CD4-positive, alpha-beta T cell treated with Interleukin-15 for 4 hours (primary cell): ENCODE results near the gene WWOX.

Source experiments
- DNase-seq: peaks from one replicate; pipeline ENCODE4 v3.0.0-alpha.2; 2020; ENCODE audit warnings: low spot score

The WWOX gene

DNA sequence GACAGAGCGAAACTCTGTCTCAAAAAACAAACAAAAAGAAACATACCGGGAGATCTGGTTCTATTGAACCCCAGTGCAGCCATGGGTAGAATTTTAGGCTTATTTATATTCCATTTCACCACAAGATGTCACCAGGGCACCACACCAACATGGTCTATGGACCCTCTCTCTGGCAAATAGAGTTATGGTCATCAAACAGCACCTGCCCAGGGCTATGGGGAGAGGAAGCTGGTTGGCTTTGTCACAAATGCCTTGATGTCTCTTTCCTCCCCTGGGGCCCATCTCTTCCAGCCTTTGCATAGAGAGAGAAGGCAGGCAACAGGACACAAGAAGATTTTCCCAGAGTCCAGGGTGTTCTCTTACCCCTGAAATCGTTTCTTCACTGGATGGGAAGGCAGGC is 128.4 kb downstream of the WWOX start:
- no peak for DNase-seq

DNA sequence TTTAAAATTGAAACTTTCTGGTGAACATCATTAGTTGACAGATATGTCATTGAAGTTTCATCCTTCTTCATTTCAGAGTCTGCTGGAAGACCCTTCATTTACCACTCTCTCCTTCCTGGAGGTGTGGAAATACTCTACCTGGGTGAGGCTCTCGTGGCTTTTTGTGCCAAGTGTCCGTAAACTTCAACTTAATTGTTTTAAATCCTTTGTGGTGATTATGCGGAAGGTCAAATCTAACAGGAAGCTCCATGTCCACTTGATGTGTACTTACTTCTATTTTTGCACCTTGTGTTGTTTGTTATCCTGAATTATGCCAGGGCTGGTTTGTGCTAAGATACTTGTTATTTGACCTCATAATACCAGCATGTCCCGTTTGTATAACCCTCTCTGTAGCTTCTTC is 129.2 kb downstream of the WWOX start:
- DNase-seq, result no peak

DNA sequence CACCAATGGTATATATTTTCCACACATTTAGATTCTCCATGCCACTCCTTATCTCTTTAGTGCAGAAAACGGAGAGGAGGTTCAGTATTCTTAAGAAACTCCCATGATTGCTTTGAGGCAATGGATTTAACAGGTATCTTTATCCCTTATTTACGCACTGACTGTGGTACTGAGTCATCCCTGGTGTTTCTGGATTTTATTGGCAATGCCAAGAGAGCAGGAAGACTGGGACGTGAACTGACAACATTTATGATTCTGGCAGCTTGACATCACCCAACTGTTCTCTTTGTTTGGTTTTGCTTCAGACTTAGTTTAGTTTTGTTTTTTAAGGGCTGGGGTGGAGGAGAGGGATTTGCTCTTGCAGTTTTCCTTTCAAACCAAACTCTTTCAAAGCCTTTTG is 131.4 kb downstream of the WWOX start:
- DNase-seq, result no peak

DNA sequence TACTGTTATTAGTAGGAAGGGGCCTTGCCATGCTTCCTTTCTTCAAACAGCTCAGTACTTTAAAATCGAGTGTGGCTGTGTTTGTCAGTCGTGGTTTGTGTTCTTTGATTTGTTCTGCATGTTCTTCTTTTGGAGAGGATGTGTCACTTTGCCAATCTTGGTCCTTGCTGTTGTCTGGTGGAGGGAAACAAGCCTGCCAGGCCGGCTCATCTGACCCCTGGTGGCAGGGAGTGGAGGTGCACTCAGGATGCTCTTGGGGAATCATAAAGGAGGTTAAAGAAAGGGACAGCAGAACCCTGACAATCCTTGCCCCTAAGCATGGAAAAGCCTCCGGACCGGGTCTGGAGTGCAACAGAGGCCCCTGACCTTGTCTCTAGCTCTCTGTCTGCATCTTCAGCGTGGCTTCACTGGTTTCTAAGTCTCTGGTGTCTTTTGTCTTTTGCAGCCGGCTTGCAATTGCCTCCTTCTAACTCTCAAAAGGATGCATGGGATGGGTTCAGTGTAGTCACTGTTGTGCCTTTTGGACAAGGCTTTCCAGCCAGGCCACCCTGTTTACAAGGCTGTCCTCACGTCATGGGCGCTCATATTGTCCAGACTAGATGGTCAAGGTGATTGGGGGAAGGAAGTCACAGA is 135.8 kb downstream of the WWOX start:
- DNase-seq, result peak; percentile 61

DNA sequence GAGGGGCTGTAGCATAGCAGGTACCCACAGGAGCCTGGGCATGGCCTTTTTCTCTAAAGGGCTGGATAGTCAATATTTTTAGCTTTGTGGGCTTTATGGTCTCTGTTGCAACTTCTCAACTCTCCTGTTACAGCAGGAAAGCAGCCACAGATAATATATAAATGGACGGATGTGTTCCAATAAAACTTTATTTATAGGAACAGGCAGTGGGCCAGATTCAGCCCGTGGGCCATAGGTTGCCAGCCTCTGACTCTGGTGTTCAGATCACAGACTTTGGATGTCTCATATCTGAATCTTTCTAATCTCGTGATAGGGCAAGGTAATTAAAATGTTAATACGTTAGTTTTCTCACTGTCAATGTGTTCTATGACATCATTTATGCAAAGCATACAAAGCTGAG is 136.4 kb downstream of the WWOX start:
- no peak for DNase-seq

DNA sequence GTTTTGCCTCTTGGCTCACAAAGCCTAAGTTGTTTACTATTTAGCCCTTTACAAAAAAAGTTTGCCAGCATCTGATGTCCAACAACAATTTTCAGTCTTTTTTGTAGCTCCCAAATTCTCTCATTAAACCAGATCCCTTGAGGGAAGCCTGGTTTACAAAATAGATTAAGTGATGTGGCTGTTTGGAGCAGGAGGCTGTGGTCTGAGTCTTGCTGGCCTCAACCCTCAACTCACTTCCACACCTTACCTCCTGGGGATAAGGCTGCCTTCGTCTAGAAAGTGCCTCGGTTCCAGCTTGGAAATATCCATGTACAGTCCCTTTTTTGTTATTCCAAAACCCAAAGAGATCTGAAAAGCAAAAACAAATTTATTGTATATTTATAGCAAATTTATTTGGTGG is 138.4 kb downstream of the WWOX start:
- DNase-seq, result no peak

DNA sequence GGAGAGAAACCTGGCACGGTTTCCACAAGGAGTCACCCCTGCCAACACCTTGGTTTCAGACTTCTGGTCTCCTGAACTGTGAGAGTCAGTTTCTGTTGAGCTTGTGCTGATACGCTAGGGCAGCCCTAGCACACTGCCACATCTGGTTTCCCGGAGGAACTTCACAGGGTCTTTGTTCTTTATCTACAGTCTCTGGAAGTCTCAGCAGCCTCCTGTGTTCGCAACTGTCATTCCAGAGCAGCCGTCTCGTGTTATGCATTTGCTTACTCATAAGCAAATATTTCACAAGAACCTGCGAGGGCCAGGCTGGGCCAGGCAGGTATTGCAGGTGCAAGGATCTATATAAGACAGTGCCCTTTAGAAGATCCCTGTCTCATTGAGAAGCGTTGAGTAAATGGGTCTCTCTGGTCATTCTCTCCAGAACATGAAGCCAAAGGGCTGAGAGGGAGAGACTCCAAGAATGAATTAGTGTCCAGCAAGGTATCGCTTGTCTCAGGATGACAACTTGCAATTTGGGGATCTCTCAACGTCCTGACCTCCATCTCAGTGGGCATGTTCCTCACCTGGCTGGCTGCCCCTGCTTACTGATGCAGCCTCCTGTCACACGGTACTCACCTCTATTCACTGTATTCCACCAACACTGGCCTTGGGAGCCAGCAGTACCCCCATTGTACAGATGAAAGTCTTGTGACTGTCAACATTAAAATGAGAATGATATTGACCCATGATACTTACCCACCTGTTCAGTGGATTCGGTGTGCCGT is 141.2 kb downstream of the WWOX start:
- no peak for DNase-seq

DNA sequence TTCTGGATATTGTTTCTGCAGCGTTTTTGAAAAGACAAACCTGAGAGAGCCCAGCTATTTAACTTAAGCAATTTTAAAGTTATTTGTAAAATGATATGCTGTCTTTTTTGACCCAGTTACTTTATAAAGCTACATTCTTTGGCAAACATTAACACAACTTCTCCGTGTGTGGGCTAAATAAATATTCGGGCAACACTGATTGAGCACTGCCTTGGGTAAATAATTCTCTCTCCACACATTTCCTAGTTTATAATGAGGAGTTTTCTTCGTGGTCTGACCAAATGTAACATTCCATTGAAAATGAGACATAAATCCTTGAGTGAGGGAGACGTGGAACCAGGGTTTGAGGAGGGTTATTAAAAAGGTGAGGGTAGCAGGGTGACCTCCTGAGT is 142.8 kb downstream of the WWOX start:
- DNase-seq, result no peak

DNA sequence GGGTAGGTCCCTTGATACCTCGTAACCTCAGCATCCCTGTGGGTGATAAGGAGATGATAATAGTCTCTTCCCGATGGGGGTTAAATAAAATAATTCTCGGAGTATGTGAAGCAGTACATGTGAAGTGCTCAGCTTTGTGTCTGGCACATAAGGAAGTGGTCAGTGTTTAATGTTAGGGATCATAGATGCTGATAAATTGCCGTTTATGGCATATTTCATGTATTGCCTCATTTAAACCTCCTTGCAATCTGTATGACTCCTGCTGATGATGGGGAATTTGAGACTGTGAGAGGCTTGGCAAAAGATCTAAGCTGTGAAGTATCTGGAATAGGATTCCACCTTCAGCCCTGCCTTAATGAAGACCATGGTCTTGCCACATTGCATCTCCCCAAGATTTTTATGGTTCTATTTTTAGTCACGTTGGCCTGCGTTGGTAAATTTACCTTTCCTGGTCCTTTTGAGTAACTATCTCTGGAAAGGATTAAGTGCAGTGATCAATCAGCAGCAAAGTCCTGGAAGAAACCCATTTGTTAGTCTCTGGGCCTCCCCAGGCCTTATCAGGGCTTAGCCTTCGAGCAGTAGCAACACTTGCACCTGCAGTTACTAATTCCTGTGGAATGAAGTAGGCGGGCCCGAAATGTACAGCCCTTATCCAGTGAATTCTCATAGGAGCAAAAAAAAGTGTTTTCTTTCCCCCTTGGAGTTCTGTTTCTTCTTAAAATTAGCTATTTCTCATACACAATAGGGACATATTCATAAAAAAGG is 144.9 kb downstream of the WWOX start:
- DNase-seq, result no peak

DNA sequence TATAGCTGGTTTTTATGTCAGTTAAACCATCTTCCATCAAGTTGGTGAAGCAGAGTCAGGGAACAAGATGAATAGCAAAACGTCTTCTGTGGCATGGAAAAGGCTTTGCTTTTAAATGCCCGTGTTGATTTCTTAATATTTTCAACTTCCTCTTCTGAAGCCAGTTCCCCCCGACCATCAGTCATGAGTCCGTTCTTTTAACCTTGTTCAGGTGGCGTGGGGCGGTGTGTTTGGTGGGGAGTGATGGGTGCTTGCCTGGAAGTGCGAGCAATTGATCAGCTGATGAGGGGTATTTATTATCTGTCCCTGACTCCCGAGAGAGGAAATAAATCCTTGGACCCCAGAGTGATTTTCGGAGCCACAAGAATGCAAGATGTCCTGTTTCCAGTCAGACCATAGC is 147.1 kb downstream of the WWOX start:
- no peak for DNase-seq

DNA sequence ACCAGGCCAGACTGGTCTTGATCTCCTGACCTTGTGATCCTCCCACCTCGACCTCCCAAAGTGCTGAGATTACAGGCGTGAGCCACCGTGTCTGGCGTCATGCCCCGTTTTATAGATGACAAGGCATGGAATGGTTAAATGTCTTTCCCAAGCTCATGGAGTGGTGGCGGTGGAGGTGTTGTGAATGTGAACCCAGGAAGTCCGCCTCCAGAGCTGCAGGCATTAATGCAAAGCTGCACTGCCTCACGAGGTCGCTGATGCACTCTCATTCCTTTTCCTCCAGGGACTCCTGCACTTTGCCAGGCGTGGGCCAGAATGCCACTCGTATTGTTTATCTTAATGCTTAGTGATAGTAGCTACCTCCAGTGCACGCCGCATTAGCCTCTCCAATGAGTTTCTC is 149.6 kb downstream of the WWOX start:
- DNase-seq, result no peak

DNA sequence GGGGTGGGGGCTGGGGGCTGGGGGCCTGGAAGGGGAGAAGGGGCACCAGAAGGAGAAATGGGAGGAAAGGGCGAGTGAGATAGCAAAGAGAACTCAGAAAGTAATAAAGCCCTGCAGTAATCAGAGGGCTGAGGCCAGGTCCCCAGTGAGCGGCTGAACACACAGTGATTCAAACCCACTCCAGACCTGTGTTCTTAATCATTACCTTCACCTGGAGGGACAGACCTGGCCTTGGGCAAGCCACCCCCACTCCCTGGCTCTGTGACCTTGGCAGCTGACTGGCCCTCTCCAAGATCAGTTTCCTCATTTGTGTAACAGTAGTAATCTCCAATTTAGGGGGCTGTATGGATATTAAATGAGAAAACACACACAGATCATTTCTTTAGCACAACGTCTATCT is 150.4 kb downstream of the WWOX start:
- no peak for DNase-seq

DNA sequence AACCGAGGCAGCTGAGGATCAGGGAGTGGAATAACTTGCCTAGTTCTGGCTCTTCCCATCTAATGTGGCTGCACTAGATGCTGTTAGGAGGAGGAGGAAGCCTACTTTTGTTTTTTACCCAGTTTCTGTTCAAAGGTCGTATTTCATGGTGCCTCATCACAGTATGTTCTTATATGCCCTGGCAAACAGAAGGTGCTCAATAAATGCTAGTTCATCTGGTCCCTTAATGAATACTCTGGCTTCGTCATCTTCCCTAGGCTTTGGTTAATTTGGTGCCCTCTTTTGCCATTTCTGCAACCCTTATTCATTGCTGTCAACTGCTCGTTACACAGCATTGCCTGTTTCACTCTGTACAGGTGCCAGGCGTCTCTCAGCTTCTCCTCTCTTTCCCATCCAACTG is 151.7 kb downstream of the WWOX start:
- DNase-seq, result no peak

DNA sequence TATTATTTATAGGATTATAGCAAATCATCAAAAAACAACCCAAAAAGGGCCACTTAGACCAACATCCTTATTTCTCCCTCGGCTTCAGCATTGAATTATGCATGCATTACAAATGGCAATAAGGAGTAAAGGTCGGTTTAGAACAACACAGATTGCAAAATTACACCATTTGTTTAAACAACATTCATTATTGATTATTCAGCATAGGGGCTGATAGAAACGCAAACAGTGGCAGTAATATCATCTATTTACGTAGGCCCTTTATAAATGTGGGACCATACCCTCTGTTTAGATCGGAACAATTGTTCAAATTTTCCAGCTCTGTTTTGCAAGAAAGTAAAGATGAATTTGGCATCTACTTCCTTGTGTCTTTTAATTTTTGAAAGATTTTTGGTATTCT is 153.3 kb downstream of the WWOX start:
- DNase-seq, result no peak

DNA sequence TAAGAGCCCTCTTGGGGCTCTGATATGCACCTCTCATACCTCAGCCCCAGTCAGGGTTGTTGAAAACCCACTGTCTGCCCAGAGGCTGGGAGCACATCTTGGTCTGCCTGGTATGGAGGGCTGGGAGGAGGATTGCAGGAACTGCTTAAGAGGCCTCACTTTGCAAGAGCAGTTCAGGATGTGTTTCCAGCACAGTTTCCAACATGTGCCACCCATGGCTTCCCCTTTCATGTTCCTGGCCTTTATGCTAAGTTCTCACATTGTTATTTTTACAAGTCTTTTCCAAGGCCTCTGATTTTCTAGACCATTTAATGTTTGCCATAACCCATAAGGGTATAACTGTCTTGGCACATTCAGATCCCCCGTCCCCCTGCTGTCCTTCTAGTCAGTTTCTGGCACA is 155.4 kb downstream of the WWOX start:
- no peak for DNase-seq

DNA sequence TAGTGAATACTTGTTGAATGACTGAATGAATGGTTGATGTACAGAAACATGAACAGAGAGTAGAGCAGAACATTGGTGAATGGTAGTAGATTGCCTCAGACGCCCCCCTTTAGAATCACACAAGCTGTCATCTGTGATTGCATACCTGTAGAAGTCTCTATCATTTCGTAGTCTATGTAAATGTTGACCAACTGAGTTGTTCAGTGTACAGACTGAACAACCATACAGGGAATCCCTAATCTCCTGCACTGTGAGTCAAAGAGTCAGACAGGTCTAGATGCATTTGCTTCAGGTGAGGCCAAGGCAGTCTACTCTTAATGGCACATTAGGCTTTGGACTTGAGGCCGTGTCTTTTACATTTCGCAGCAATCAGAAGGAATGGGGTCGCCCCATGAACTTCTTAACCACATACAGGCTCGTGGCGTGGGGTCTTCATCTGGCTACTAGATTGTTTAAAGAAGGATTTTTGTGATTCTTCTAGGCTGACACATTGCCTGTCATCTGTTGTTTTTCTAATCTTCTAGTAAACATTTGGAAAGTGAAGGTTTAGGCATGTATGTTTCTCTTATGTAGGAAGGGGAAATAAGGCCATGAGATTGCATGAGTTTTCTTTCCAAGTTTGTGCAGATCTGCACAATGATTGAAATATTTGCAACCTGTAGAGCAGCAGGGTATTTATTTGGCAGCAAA is 157.4 kb downstream of the WWOX start:
- no peak for DNase-seq

DNA sequence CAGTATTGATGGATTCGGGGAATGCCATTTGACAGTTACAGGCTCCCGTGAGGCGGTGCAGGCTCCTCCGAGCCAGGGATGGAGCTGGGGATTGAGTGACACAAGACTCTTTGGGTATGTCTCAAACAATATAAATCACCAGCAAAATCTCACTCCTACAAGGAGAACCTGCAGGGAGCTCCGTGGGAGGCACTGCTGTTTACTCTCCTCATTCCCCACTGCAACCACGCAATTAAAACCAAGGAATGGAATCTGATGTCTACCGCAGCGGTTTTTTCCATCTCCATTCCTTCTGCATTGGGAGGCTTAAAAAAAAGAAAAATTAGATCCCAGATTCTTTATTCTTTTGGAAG is 157.9 kb downstream of the WWOX start:
- no peak for DNase-seq

DNA sequence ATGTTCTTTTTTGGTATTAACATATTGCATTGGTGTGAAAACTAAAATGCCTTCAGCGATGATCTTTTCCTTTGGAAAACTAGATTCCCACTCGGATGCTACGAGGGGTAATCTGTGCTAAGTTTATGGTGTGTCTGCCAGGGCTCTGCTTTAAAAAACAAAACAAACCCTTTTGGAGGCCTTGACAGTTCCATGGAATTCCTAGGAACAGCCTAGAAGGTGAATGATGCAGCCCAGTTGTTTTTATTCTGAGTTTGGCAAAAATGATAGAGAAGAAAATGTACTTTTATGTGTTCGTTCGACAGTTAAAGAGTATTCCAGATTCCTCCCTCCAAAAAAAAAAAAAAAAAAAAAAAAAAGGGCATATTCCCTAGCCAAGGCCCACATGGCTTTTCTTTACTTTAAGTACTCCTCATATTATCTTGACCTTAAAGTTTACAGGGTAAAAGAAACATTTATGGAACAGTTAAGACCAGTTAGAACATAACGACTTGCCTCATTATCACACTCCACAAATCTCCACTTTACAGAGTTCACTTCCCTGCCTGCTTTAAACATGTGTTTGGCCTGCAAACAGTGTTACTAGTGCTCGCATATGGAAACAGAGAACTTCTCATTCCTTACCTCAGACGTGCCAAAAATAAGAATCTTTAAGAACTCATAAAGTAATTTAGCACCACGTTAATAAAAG is 159.1 kb downstream of the WWOX start:
- no peak for DNase-seq

DNA sequence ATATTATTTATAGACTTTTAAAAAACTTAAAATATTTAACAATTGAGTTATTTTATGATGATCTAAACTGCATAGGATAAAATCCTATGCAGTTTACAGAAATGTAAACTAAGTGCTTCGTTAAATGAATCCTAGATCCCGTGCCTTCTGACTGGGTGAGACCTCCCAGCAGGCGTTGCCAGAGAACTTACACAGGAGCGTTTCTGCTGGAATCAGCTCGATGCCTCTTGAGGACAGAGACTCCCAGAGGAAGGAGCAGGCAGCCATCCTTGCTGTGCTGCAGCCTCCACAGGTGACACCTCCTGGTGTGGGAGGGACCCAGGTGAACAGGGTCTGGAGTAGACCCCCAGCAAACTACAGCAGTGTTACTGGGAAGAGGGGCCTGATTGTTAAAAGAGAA is 160.4 kb downstream of the WWOX start:
- no peak for DNase-seq

DNA sequence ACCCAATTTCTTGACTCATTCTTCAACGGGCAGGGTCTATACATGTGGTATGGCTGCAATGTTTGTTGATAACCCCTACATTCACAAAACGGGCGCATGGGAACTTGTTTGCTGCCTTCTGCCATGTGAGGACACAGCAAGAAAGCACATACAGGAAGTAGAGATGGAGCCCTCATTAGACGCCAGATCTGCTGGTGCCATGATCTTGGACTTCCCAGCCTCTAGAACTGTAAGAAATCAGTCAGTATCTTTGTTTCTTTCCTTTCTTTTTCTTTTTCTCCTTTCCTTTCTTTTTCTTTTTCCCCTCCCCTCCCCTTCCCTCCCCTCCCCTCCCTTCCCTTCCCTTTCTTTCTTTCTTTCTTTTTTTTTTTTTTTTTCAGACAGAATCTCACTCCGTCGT is 165.2 kb downstream of the WWOX start:
- no peak for DNase-seq

DNA sequence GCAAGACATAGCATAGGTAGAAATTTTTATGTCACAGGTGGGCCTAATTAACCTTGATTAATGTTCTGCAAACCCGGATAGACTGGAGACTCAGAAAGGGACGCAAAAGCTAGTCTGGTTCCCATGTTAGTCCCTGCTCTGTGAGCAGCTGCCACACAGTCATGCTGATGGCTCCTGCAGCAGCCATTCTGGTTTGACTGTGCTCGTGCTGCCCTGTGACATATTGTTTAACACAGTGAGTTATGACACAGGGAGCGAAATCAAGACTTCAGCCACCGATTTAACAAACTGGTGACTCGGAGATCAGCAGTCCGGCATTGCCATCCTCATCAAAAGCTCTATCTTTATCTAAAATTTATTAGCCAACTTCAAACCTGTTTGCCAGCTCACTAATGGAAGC is 169.8 kb downstream of the WWOX start:
- DNase-seq, result no peak

DNA sequence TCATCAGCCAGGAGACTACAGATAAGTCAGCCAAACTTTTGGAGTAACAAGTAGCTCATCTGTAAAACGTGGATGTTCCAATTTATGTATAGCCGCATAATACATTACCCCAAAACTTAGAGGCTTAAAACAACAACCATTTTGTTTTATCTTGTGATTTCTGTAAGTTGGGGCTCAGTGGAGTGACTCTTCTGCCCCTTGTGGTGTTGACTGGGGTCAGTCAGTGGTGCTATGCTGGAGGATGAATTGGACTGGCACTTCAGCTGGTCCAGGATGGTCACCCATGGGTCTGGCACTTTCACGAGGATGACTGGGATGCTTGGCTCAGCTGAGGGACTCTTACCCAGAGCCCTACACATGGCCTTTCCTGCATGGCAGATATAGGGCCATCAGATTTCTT is 172.5 kb downstream of the WWOX start:
- no peak for DNase-seq
